WERI-Rb-1 (cell line): ENCODE data around the gene PNMA8C.
A peak's percentile ranks its signal among the peaks of the same experiment; 100 is the strongest.

Source experiments
- DNase-seq: peaks from one replicate; pipeline ENCODE4 v3.0.0-alpha.2; 2020
- H3K27ac ChIP-seq: fragments of 250-450 bp; sonication (Bioruptor Pico); 2 replicates; pipeline ENCODE4 v1.5.1; 2020; ENCODE audit warnings: mild to moderate bottlenecking, moderate library complexity
- H3K27me3 ChIP-seq: fragments of 250-450 bp; sonication (Bioruptor Pico); 2 replicates; pipeline ENCODE4 v1.5.1; 2021; ENCODE audit warnings: mild to moderate bottlenecking, low read depth, moderate library complexity; ENCODE audit not compliant: insufficient read depth, severe bottlenecking
- H3K36me3 ChIP-seq: fragments of 250-450 bp; sonication (Bioruptor Pico); 2 replicates; pipeline ENCODE4 v1.5.1; 2020; ENCODE audit warnings: mild to moderate bottlenecking, moderate library complexity
- H3K4me3 ChIP-seq: 2 replicates; pipeline ENCODE4 v1.5.1; 2011; ENCODE audit warnings: low read depth, mild to moderate bottlenecking, control low read depth, low read length
- H3K9me3 ChIP-seq: fragments of 250-450 bp; sonication (Bioruptor Pico); 2 replicates; pipeline ENCODE4 v1.5.1; 2021; ENCODE audit warnings: mild to moderate bottlenecking, moderate library complexity; ENCODE audit not compliant: severe bottlenecking
- CTCF ChIP-seq: IDR thresholded peaks from 2 replicates; pipeline ENCODE4 v1.5.1; 2011; ENCODE audit warnings: low read depth, mild to moderate bottlenecking, control low read depth, inconsistent platforms, low read length

Gene PNMA8C

GRCh38 chr19:46428239-46429135 lies at the start of gene PNMA8C:
Gene PNMA8C, minus strand, starts transcription at chr19:46428936. Its CDS starts 577 bp downstream, at chr19:46428359.
- Histone ChIP-seq H3K4me3 (no peak within 1 kb of the TSS), H3K27ac (no peak within 1 kb of the TSS), H3K36me3 (no peaks in the 10 kb centered on the region), H3K27me3 (no peaks in the 10 kb centered on the region), H3K9me3 (no peaks in the 10 kb centered on the region)
- DNase-seq = no peak
- TF ChIP-seq CTCF = no peak

DNA sequence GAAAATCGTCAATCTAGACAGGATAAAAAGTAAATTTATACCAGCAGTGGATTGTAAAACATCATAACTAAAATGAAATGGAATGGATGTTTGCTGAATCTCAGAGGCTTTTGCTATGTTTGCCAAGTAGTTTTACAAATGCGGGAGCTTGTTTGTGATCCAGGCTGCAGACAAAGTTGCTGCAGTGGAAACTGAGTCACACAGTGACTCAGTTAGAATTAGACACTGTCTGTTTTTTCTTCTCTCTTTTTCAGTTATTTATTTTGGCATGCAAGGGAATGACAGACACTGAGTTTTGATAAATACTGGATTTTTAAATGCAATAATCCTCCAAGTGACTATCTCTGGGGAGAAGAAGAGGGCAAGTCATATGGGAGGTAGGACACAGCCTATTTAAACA lies 47.2 kb upstream of the PNMA8C start:
- no peaks in the 10 kb centered on the region for H3K27me3 ChIP-seq

GRCh38 chr19:46474211-46474610 lies 45.5 kb upstream of the PNMA8C start:
- no peaks in the 10 kb centered on the region for H3K9me3 ChIP-seq
- H3K27me3 ChIP-seq = no peaks in the 10 kb centered on the region
- TF ChIP-seq CTCF = no peak
- DNase-seq = no peak
- H3K36me3 ChIP-seq = peaks cover 10% of the 10 kb centered on the region
- no peak overlapping the region for H3K27ac ChIP-seq
- no peak overlapping the region for H3K4me3 ChIP-seq

More for the DNA sequence above, 47.2 kb upstream of the PNMA8C start:
- Histone ChIP-seq H3K36me3 (no peaks in the 10 kb centered on the region), H3K27ac (no peak overlapping the region), H3K4me3 (no peak overlapping the region), H3K9me3 (no peaks in the 10 kb centered on the region)
- TF ChIP-seq CTCF = no peak
- no peak for DNase-seq

- H3K9me3 ChIP-seq = no peaks in the 10 kb centered on the region
- no peak for DNase-seq
- H3K27ac ChIP-seq = no peak overlapping the region
- peaks cover 23% of the 10 kb centered on the region for H3K36me3 ChIP-seq
- TF ChIP-seq CTCF = no peak
- no peaks in the 10 kb centered on the region for H3K27me3 ChIP-seq
- no peak overlapping the region for H3K4me3 ChIP-seq
Measured at GRCh38 chr19:46472592-46472991, 43.9 kb upstream of the PNMA8C start.

GRCh38 chr19:46471811-46472543 lies 43.2 kb upstream of the PNMA8C start:
- no peak for DNase-seq
- peaks cover 29% of the 10 kb centered on the region for H3K36me3 ChIP-seq
- peak overlapping the region; percentile 65 for H3K4me3 ChIP-seq
- H3K9me3 ChIP-seq = no peaks in the 10 kb centered on the region
- no peak for TF ChIP-seq CTCF
- H3K27me3 ChIP-seq = no peaks in the 10 kb centered on the region
- H3K27ac ChIP-seq = peak overlapping the region; percentile 69
